SKM-1 (cell line): ENCODE measurements around the gene PTPRD.

ENCODE experiments used
- DNase-seq: peaks from one replicate; lab custom pipeline; 2025; ENCODE audit not compliant: unreplicated experiment; lab: John Stamatoyannopoulos, UW

Gene PTPRD

GRCh38 chr9:8852301-8852864, 1760.4 kb downstream of the PTPRD start:
- no peak for DNase-seq

GRCh38 chr9:8850914-8851313, 1761.9 kb downstream of the PTPRD start:
- no peak for DNase-seq

- no peak for DNase-seq
These were observed 1767.0 kb downstream of the PTPRD start for GRCh38 chr9:8845808-8846207.

GRCh38 chr9:8845376-8845775, 1767.4 kb downstream of the PTPRD start:
- DNase-seq = no peak

- no peak for DNase-seq
These were observed 1768.3 kb downstream of the PTPRD start for GRCh38 chr9:8844549-8844948.

- DNase-seq = no peak
These were observed 1770.2 kb downstream of the PTPRD start for GRCh38 chr9:8842402-8843193.

GRCh38 chr9:8838136-8838535, 1774.7 kb downstream of the PTPRD start:
- DNase-seq = no peak

GRCh38 chr9:8835291-8835690, 1777.5 kb downstream of the PTPRD start:
- no peak for DNase-seq

- DNase-seq = no peak
These were observed 1779.8 kb downstream of the PTPRD start for GRCh38 chr9:8832955-8833354.

GRCh38 chr9:8832386-8832785, 1780.4 kb downstream of the PTPRD start:
- DNase-seq = no peak

GRCh38 chr9:8831568-8831967, 1781.2 kb downstream of the PTPRD start:
- DNase-seq = no peak

GRCh38 chr9:8826281-8826680, 1786.5 kb downstream of the PTPRD start:
- DNase-seq = no peak

GRCh38 chr9:8825585-8826147, 1787.1 kb downstream of the PTPRD start:
- no peak for DNase-seq

GRCh38 chr9:8823131-8823895, 1789.5 kb downstream of the PTPRD start:
- no peak for DNase-seq

- no peak for DNase-seq
These were observed 1790.2 kb downstream of the PTPRD start for GRCh38 chr9:8822667-8823025.

- no peak for DNase-seq
These were observed 1790.7 kb downstream of the PTPRD start for GRCh38 chr9:8821910-8822666.

GRCh38 chr9:8817335-8817734, 1795.5 kb downstream of the PTPRD start:
- DNase-seq = no peak

GRCh38 chr9:8816361-8816760, 1796.4 kb downstream of the PTPRD start:
- DNase-seq = no peak

GRCh38 chr9:8815931-8816330, 1796.9 kb downstream of the PTPRD start:
- no peak for DNase-seq

- no peak for DNase-seq
These were observed 1797.6 kb downstream of the PTPRD start for GRCh38 chr9:8815219-8815618.

GRCh38 chr9:8812888-8813287, 1799.9 kb downstream of the PTPRD start:
- DNase-seq = no peak
